SK-N-SH treated with all-trans-retinoic acid at 6 μM for 48 hours (cell line): Measurements from ENCODE around the gene PLD1.
"Not testable (repeated sequence)": the region's sequence is repeated elsewhere in the genome, so short reads cannot be mapped to it uniquely, and the experiment has no call there.

Source experiments
- CREB5 ChIP-seq: fragments of 250-450 bp; sonication (Bioruptor Pico); IDR thresholded peaks from 2 replicates; pipeline ENCODE4 v1.5.1; 2020; ENCODE audit warnings: low read depth, mild to moderate bottlenecking, moderate library complexity
- ZFP3 ChIP-seq: fragments of 250-450 bp; sonication (Bioruptor Pico); IDR thresholded peaks from 2 replicates; pipeline ENCODE4 v1.5.0; 2020; ENCODE audit warnings: mild to moderate bottlenecking, moderate library complexity

GRCh38 chr3:171626799-171627198, 183.5 kb downstream of the PLD1 start:
- TF ChIP-seq ZFP3; CREB5 (CRISPR knock-in tag): not testable (repeated sequence)
